Measurements from ENCODE around the gene AP3M1.
"Not testable (repeated sequence)": the region's sequence is repeated elsewhere in the genome, so short reads cannot be mapped to it uniquely, and the experiment has no call there.

AP3M1 gene

GRCh38 chr10:74160013-74160412 lies 9.4 kb upstream of the AP3M1 start:
- DNase-seq, result no peak

- DNase-seq, result no peak
Observed at GRCh38 chr10:74156919-74157289, 6.3 kb upstream of the AP3M1 start.

- DNase-seq, result no peak
Observed at GRCh38 chr10:74153676-74154075, 3.0 kb upstream of the AP3M1 start.

GRCh38 chr10:74153123-74153522 lies 2.5 kb upstream of the AP3M1 start:
- peak; percentile 62 for DNase-seq

- no peak for DNase-seq
Observed at GRCh38 chr10:74151879-74152722, 1.5 kb upstream of the AP3M1 start.

- DNase-seq, result peak; percentile 98
Observed at GRCh38 chr10:74150990-74151878, 606 bp upstream of the AP3M1 start, which contains the start of gene ADK. TSS of gene ADK (plus strand) at chr10:74151221. CDS start at chr10:74151279, 58 bp downstream.

DNA sequence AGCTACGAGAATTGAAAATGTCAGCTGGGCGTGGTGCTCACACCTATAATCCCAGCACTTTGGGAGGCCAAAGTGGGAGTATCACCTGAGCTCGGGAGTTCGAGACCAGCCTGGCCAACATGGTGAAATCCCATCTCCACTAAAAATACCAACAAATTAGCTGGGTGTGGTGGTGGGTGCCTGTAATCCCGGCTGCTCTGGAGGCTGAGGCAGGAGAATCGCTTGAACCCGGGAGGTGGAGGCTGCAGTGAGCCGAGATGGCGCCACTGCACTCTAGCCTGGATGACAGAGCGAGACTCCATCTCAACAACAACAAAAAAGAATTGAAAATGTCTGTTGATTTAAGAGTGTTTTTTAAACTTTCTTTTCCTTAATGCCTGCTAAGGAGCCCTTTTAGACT lies 3.6 kb downstream of the AP3M1 start:
- DNase-seq, result not testable (repeated sequence)

- DNase-seq, result peak; percentile 86
Observed at GRCh38 chr10:74145133-74145532, 5.5 kb downstream of the AP3M1 start.

GRCh38 chr10:74140553-74140952 lies 10.1 kb downstream of the AP3M1 start:
- DNase-seq, result no peak

DNA sequence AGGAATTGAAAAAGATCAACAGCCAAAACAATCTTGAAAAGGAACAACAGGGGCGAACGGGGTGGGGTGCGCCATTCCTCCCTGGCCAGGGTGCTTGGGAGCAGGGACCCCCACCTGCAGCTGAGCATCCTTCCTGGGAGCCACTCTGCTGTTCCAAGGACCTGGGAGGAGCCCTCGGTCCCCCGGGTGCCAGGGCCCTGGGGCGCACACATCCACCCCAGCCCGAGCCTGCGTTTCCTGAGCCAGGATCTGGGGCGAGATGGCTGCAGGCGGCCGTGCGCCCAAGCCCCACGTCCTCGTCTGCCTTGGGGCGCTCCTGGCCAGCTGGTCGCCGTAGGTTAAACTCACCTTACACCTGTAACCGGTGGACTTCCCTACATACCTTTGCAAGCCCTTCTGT lies 10.6 kb downstream of the AP3M1 start:
- no peak for DNase-seq

DNA sequence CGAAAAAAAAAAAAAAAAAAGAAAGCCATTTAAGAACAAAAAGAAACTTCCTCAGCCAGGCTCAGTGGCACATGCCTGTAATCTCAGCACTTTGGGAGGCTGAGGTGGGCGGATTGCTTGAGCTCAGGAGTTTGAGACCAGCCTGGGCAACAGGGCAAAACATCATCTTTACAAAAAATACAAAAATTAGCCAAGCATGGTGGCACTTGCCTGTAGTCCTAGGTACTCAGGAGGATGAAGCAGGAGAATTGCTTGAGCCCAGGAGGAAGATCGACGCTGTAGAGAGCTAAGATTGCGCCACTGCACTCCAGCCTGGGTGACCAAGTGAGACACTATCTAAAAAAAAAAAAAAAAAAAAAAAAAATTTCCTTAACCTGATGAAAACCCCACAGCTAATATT lies 12.0 kb downstream of the AP3M1 start:
- DNase-seq, result not testable (repeated sequence)

DNA sequence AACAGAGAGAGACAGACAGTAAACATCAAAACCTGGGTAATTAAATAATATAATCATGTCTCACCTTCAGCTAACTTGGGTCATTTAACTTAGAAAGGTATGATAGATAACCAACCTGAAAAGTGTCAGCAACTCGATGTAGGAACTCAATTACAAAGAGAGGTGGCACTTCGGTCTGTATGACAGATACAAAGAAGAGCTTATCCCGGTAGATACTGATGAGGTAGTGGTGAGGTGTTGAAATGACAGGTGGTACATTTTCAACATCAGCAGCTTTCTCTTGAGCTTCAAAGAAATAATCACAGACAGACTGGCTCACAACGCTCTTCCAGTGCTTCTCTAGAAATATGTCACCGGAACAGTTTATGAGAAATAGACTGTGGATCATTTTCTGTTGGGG lies 12.6 kb downstream of the AP3M1 start:
- DNase-seq, result no peak

DNA sequence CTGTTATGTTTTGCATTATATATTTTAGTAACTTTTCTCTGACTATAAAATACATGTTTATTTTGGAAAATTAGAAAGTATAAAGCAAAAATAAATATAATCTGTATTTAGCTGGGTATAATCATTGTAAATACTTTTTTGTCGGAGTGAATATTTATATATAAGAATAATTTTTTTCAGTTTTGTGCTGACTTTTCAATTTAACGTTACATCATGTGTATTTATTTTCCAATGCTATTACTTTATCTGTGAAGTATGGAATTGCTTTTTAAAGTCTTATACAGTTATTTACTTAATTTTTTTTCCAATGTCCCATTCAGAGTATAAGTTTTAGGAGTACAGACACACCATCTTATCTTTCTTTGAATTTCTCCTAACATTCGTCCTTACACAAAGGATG lies 15.2 kb downstream of the AP3M1 start:
- DNase-seq, result no peak

- no peak for DNase-seq
Observed at GRCh38 chr10:74133923-74134820, 16.5 kb downstream of the AP3M1 start.

DNA sequence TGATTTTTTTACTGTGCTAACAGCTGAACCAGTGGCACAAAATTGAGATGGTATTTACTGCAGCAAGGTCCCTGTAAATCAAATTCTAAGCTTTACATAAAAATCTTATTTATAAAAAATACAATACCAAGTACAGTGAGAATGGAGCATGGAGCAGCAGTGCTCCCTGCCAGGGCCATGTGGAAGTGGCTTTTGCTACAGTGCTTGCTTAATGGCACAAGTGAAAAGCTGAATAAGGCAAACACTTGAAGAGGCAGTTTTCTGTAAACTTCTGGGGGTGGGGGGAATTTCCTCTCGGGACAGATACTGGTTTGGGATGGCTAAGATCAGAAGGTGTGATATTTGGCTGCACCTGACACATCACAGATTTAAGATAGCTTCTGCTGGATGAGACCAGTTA lies 27.5 kb downstream of the AP3M1 start:
- no peak for DNase-seq

DNA sequence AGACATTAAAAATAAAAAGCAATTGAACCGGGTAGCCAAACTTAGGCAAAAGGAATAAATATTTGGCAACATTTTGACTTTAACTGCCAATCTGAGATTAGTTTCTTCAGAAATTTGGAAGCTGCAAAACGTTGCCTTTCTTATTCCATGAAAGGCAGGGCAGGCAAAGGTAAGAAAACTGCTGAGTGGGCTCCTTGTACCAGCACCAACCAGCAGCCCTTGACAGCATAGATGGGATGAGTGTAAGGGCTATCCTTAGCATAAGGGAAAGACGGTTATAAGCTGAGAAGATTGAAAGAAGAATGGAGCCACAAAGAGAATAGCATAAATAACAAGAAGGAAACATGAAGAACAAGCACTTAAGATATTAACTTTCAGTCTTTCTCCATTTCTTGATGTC lies 28.6 kb downstream of the AP3M1 start:
- DNase-seq, result no peak

- DNase-seq, result no peak
Observed at GRCh38 chr10:74121368-74121767, 29.3 kb downstream of the AP3M1 start.

DNA sequence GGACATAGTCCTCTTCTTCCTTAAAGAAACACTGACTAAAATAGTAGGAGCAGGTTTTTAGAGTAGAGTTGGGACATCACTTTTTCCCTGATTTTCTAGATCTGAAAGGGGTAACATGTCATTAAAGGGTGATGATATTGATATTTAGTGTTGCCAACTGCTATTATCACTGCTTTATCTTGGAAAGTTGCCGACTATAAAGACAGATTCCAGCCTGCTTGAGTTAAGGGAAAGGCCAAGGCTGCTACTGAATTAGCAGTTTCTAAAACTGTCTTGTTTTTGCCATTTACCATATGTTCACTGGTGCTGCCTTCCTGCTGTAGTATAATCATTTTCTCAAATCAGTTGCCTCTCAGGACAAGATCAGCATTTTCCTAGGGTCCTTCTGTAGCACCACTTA lies 29.7 kb downstream of the AP3M1 start:
- no peak for DNase-seq

DNA sequence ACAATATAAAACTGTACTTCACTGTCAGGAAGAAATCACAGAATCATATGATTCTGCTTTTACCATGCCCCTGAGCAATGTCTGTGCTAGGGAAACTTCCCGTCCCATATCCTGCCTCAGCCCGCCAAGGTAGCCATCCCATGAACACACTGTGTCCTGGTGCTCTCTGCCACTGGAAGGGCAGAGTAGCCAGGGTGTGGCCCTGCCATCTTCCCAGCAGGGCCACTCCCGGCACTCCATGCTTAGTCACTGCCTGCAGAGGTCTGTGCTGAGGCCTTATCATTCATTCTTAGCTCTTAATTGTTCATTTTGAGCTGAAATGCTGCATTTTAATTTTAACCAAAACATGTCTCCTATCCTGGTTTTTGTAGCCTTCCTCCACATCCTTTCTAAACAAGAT lies 31.8 kb downstream of the AP3M1 start:
- DNase-seq, result no peak

DNA sequence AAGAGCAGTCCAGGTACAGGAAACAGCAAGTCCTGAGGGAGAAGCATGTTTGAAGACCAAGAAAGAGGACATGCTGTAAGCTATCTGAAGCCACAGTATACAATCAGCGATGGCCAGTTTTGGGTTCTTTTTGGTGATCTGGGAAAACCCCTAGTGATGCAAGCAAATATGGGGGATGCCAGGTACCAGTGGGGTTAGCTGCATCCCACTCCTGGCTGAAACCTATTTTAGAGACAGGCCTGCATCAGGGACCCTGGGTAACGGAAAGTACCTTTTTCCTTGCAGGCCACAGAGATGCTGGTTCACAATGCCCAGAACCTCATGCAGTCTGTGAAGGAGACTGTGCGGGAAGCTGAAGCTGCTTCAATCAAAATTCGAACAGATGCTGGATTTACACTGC lies 32.9 kb downstream of the AP3M1 start:
- no peak for DNase-seq

- DNase-seq, result no peak
Observed at GRCh38 chr10:74114041-74114448, 36.6 kb downstream of the AP3M1 start.

- DNase-seq, result no peak
Observed at GRCh38 chr10:74113546-74113945, 37.1 kb downstream of the AP3M1 start.

GRCh38 chr10:74111799-74112198 lies 38.8 kb downstream of the AP3M1 start:
- DNase-seq, result no peak

All from fibroblast of skin of right quadriceps (primary cell).